ENCODE measurements around the gene MED17.

- TF ChIP-seq CTCF (IDR thresholded peaks at IDR 0.05 in 2 of 3, conservative IDR thresholded peaks at IDR 0.05 in 1 of 3; ENCODE audit: borderline replicate concordance in 1 of 3, insufficient read depth in 1 of 3, low read depth in 2 of 3, low read length in 2 of 3) (no peak), FOSL1 (IDR thresholded peaks at IDR 0.05; ENCODE audit: low read depth) (no peak), REST (IDR thresholded peaks at IDR 0.05; ENCODE audit: low read depth) (no peak), POLR2AphosphoS5 (IDR thresholded peaks at IDR 0.05; ENCODE audit: low read depth, low read length) (no peak), SP1 (IDR thresholded peaks at IDR 0.05; ENCODE audit: low read depth) (no peak), CEBPB (IDR thresholded peaks at IDR 0.05; ENCODE audit: low read depth) (no peak), RAD21 (IDR thresholded peaks at IDR 0.05; ENCODE audit: low read depth) (no peak), EZH2 (IDR thresholded peaks at IDR 0.05) (no peak)
Measured at GRCh38 chr11:93765551-93765950, 18.5 kb upstream of the MED17 start.
